Aorta (tissue), 5 donors: ENCODE measurements around the gene ATP2B1. TPM values are rescaled to one million over a fixed set of nuclear protein-coding genes. Genes with fewer than 3 reads are reported as not detected.

ENCODE experiments used
- ATAC-seq: fragments of 200-7000 bp; cut with Tn5 transposase; one replicate; pipeline ENCODE4 v1.9.1; 2022; ENCODE audit warnings: moderate library complexity; ENCODE audit not compliant: low FRiP score
- DNase-seq, 2 donors: peaks; one replicate each; pipeline ENCODE4 v3.0.0-alpha.2; 2020
- H3K27ac ChIP-seq, 2 donors: one replicate each; pipeline ENCODE4 v1.5.1; 2013; ENCODE audit warnings: low read length in 2 of 2, mild to moderate bottlenecking in 2 of 2, moderate library complexity in 2 of 2, control low read depth in 1 of 2, inconsistent platforms in 1 of 2, low read depth in 1 of 2
- H3K27me3 ChIP-seq, 2 donors: one replicate each; pipeline ENCODE4 v1.6.1; 2013; ENCODE audit warnings: control low read depth in 1 of 2, low read length in 1 of 2, mild to moderate bottlenecking in 1 of 2, moderate library complexity in 1 of 2; ENCODE audit not compliant: insufficient read depth in 2 of 2, control insufficient read depth in 1 of 2
- H3K36me3 ChIP-seq, 2 donors: one replicate each; pipeline ENCODE4 v1.6.1; 2013; ENCODE audit warnings: control low read depth in 1 of 2, low read length in 1 of 2, mild to moderate bottlenecking in 1 of 2; ENCODE audit not compliant: insufficient read depth in 2 of 2, control insufficient read depth in 1 of 2
- H3K4me1 ChIP-seq, 2 donors: one replicate each; pipeline ENCODE4 v1.6.1; 2013; ENCODE audit warnings: low read length in 2 of 2, control low read depth in 1 of 2, mild to moderate bottlenecking in 1 of 2, moderate library complexity in 1 of 2; ENCODE audit not compliant: insufficient read depth in 2 of 2, control insufficient read depth in 1 of 2
- H3K4me3 ChIP-seq, 2 donors: one replicate each; pipeline ENCODE4 v1.5.1; 2013; ENCODE audit warnings: low read length in 2 of 2, control low read depth in 1 of 2, mild to moderate bottlenecking in 1 of 2
- H3K9me3 ChIP-seq: one replicate; pipeline ENCODE4 v1.6.1; 2013; ENCODE audit warnings: mild to moderate bottlenecking, low read length; ENCODE audit not compliant: control insufficient read depth
- WGBS, 2 donors: extraction: QIAGEN DNeasy Blood & Tissue Kit; methylation state at CpG; one replicate each; pipeline ENCODE4 v1.1.7; 2013; 5-methylcytosine and 5-hydroxymethylcytosine counted together
- intact Hi-C, 2 donors: fragments of 100-400 bp; cut with DNase I; formaldehyde crosslinking; loops; one replicate each; pipeline versions ENCODE4 v1.14.2 to v1.15.0; 2022
- polyA plus RNA-seq, 2 donors: library from polyadenylated mRNA; stranded (reverse); fragments of 200-250 nt; gene quantifications; one replicate each; pipeline ENCODE4 v1.2.3, GENCODE V29; 2013
- total RNA-seq, 2 donors: library from RNA; stranded (reverse); fragmentation: NEBNext Ultra II Directional; extraction: Animal tissue kit (Norgen Biotek cat#: 25700); gene quantifications; one replicate each; pipeline ENCODE4 v1.2.1, GENCODE V29; 2021
- donor health status: healthy with polysubstance abuse.
- donor health status: Bipolar disorder and iron deficiency.
- donor health status: DM: no; HTN: no; CAD: no.
- donor health status: DM: no; HTN: no; CAD: no.
- donor health status: DM: yes; HTN: yes; CAD: no.

ATP2B1 gene
- total and polyA plus RNA-seq, 4 donors, result 5.7 to 44.8 (median 17.5) TPM

- Histone ChIP-seq H3K36me3 (no peaks in the 10 kb centered on the region), H3K9me3 (no peaks in the 10 kb centered on the region), H3K4me1 (peaks cover 0 to 4% of the 10 kb centered on the region in 2 donors), H3K4me3 (no peak overlapping the region), H3K27me3 (no peaks in the 10 kb centered on the region), H3K27ac (no peak overlapping the region)
- ATAC-seq (no peak), DNase-seq (no peak)
- WGBS, 2 donors, result 94 to 99% methylated on average over 2 of the region's 2 CpGs
- intact Hi-C loops, result no loop called here
Measured at GRCh38 chr12:89676930-89677329, 31.7 kb downstream of the ATP2B1 start.

DNA sequence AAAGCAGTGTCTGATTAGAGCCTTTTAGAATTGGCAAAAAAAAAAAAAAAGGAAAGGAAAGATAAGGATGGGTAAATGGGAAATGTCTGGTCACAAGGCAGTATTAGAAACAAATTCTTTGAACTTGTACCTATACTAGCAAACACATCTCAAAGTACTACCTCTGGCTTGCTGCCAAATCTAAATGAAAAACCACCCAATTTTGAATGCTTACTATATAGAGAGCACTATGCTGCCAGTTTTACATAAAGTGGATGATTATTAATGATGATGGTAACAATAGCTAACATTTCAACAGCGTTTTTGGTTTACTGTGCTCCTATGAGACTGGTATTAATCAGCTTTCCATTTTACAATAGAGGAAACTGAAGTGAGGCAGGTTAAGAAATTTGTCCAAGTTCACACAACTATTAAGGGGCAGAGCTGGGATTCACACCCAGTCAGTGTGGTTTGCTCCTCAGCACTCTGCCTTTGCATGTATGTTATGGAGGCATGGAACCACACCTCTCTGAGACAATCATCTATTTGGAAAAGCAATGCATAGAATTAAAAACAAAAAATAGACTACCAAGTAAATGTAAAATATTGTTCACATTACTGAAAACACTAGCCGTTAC, 34.2 kb downstream of the ATP2B1 start:
- H3K4me1 ChIP-seq, result peaks cover 0 to 3% of the 10 kb centered on the region in 2 donors
- H3K27me3 ChIP-seq, result no peaks in the 10 kb centered on the region
- H3K9me3 ChIP-seq, result no peaks in the 10 kb centered on the region
- 66 to 73% methylated on average over 2 of the region's 2 CpGs for WGBS, 2 donors
- ATAC-seq (no peak), DNase-seq (no peak)
- no peak overlapping the region for H3K4me3 ChIP-seq
- no peaks in the 10 kb centered on the region for H3K36me3 ChIP-seq
- intact Hi-C loops, result no loop called here
- no peak overlapping the region for H3K27ac ChIP-seq

- 95 to 97% methylated on average over 2 of the region's 2 CpGs for WGBS, 2 donors
- Histone ChIP-seq H3K27ac (no peak overlapping the region), H3K4me3 (no peak overlapping the region), H3K4me1 (no peaks in the 10 kb centered on the region), H3K36me3 (no peaks in the 10 kb centered on the region), H3K9me3 (no peaks in the 10 kb centered on the region), H3K27me3 (no peaks in the 10 kb centered on the region)
- ATAC-seq (no peak), DNase-seq (no peak)
- intact Hi-C loops, result no loop called here
Measured at GRCh38 chr12:89673603-89674002, 35.0 kb downstream of the ATP2B1 start.

DNA sequence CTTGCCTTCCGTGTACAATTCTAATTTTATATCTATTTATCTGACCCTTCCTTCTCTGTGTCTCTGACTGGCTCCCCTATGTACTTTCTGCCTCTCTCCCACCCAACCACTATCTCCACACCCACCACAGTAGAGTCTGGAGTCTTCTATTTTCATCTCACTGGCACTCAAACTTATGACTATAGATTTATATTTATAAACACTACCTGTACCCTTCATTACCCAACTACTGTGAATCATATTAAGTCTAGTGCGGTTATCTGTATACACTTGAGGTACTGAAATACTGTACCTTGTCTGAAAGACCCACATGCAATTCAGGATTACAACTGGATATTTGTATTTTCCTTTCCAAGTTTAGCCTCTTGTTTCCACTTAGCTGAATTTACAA, 36.1 kb downstream of the ATP2B1 start:
- no peaks in the 10 kb centered on the region for H3K4me1 ChIP-seq
- DNase-seq (no peak), ATAC-seq (no peak)
- H3K36me3 ChIP-seq, result no peaks in the 10 kb centered on the region
- no peak overlapping the region for H3K4me3 ChIP-seq
- no peaks in the 10 kb centered on the region for H3K27me3 ChIP-seq
- no peak overlapping the region for H3K27ac ChIP-seq
- H3K9me3 ChIP-seq, result no peaks in the 10 kb centered on the region
- WGBS, 2 donors, result 95 to 96% methylated on average over 2 of the region's 2 CpGs
- intact Hi-C loops, result no loop called here

DNA sequence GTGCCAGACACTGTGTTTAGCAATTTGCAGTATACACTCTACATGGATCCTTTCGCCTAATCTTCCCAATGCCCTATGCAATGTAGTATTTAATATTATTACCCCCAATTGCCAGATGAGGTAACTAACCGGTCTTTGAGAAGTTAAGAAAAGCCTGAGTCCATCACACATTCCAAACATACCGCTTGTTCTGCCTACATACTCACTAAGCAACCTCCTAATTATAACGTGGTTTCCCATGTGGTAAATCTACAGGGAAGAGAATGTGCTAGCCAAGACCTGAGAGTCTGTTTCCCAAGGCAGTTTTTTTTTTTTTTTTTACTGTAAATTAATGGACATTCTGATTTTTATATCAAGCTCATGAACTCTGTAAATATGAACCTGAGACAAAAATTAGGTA, 37.2 kb downstream of the ATP2B1 start:
- H3K27me3 ChIP-seq, result no peaks in the 10 kb centered on the region
- no peak overlapping the region for H3K4me3 ChIP-seq
- ATAC-seq (no peak), DNase-seq (no peak)
- H3K27ac ChIP-seq, result no peak overlapping the region
- no peaks in the 10 kb centered on the region for H3K9me3 ChIP-seq
- H3K4me1 ChIP-seq, result no peaks in the 10 kb centered on the region
- H3K36me3 ChIP-seq, result no peaks in the 10 kb centered on the region
- 63 to 71% methylated on average over 4 of the region's 4 CpGs for WGBS, 2 donors
- intact Hi-C loops, result no loop called here

DNA sequence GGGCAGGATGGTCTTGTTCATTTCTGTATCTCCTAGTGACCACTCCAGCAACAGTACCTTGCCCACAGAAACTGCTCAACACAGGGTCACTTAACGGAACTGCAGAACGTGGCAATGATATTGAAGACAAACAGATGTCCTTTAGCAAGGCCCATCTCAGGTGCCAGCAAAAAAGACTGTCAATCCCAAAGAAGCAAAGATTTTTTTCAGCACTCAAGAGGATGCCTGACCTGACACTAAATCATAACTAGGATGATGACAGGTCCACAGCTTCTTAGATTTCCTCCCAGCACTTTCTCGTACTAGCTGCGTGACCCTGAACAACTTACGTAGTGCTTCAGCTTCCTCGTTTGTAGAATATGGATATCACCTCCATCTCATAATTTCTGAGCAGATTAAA, 39.4 kb downstream of the ATP2B1 start:
- ATAC-seq (no peak), DNase-seq (no peak)
- Histone ChIP-seq H3K27me3 (no peaks in the 10 kb centered on the region), H3K9me3 (no peaks in the 10 kb centered on the region), H3K36me3 (no peaks in the 10 kb centered on the region), H3K27ac (no peak overlapping the region), H3K4me3 (no peak overlapping the region), H3K4me1 (no peaks in the 10 kb centered on the region)
- WGBS, 2 donors, result 94 to 96% methylated on average over 6 of the region's 6 CpGs
- intact Hi-C loops, result no loop called here

GRCh38 chr12:89665556-89665955, 43.1 kb downstream of the ATP2B1 start:
- ATAC-seq, result no peak
- WGBS, 2 donors, result 82 to 86% methylated on average over 1 of the region's 1 CpG
- H3K9me3 ChIP-seq, result no peaks in the 10 kb centered on the region

DNA sequence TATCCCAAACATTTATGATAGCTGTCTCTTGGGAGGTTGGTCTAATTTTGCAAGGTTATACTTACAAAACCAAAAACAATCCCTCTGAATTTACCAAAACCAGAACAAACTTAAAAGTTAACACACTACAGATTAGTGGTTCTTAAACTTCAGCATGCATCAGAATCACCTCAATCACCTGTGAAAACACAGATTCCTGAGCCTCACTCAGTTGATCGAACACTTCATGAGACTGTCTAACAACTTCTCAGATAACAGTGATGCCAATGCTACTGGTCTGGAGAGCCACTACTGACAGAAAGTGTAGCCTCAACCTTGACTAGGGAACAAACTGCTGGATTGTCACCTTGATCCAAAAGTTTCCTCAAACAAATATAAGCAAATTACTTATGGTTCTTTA, 44.2 kb downstream of the ATP2B1 start:
- intact Hi-C loops, result no loop called here
- Histone ChIP-seq H3K27ac (no peak overlapping the region), H3K27me3 (no peaks in the 10 kb centered on the region), H3K4me3 (no peak overlapping the region), H3K36me3 (no peaks in the 10 kb centered on the region), H3K9me3 (no peaks in the 10 kb centered on the region), H3K4me1 (no peaks in the 10 kb centered on the region)
- DNase-seq, result no peak
- 75 to 81% methylated on average over 1 of the region's 1 CpG for WGBS, 2 donors
- no peak for ATAC-seq

More at GRCh38 chr12:89665556-89665955, 43.1 kb downstream of the ATP2B1 start:
- no peak for DNase-seq
- intact Hi-C loops, result no loop called here
- no peaks in the 10 kb centered on the region for H3K27me3 ChIP-seq
- no peaks in the 10 kb centered on the region for H3K4me1 ChIP-seq
- no peak overlapping the region for H3K27ac ChIP-seq
- H3K36me3 ChIP-seq, result no peaks in the 10 kb centered on the region
- H3K4me3 ChIP-seq, result no peak overlapping the region

DNA sequence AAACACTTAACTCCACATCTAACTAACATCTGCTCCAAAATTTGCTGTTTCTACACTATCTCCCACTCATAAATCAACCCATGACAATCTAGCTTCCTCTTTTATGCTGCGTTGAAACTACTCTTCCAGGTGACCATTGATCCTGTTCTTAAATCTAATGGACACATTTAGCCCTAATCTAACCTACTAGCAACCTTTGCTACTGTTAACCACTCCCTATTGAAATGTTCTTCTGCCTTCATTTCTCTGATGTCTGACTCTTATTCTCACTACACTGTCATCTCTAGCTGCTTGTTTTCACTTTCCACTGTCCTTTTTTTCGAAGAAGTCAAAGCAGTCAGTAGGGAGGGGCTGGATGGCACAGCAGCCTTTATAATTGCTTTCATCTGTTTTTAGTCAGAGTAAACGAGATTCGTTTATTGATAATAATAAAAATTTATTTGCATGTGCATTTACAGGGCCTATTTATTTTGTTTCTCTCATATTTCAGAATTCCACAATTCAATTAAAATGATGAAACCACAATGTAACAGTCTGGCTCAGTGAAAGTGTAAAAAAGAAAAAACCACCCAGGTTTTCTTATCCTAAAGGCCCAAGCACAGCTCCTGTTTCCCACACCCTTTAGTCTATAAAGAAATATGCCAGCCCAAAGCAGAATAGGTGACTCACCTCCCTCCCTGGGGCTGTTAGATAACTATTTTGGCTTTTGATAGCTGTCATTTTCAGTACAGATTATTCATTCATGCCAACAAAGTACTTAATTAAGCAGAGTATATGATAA, 44.9 kb downstream of the ATP2B1 start:
- intact Hi-C loops, result no loop called here
- WGBS, 2 donors, result 79 to 82% methylated on average over 4 of the region's 4 CpGs
- Histone ChIP-seq H3K4me3 (no peak overlapping the region), H3K27me3 (no peaks in the 10 kb centered on the region), H3K9me3 (no peaks in the 10 kb centered on the region), H3K4me1 (no peaks in the 10 kb centered on the region), H3K36me3 (no peaks in the 10 kb centered on the region), H3K27ac (no peak overlapping the region)
- DNase-seq (no peak), ATAC-seq (no peak)
